OCI-LY3 (cell line): ENCODE data around the gene MAP1B.
"Not testable (repeated sequence)": the region's sequence is repeated elsewhere in the genome, so short reads cannot be mapped to it uniquely, and the experiment has no call there.

Source experiments
- H2AFZ ChIP-seq: fragments of 200-600, 300-600 bp; shearing (Covaris generic); 2 replicates; pipeline ENCODE4 v1.6.0; 2014; ENCODE audit warnings: antibody characterized with exemption, low read depth, low read length
- H3K27ac ChIP-seq: fragments of 200-600, 300-600 bp; sonication (generic); 2 replicates; pipeline ENCODE4 v1.5.1; 2014; ENCODE audit warnings: mild to moderate bottlenecking, low read length, moderate library complexity, mixed read lengths
- H3K27me3 ChIP-seq: fragments of 200-600, 300-600 bp; sonication (generic); 2 replicates; pipeline ENCODE4 v1.6.1; 2014; ENCODE audit warnings: low read depth, low read length, mixed read lengths
- H3K36me3 ChIP-seq: fragments of 200-600, 300-600 bp; sonication (generic); replicated peaks from 2 replicates; pipeline ENCODE3; 2014; ENCODE audit warnings: low read depth, low read length, mixed read lengths
- H3K4me1 ChIP-seq: fragments of 300-600, 200-600 bp; sonication (generic); 2 replicates; pipeline ENCODE4 v1.6.1; 2014; ENCODE audit warnings: low read length, mixed read lengths
- H3K4me2 ChIP-seq: fragments of 200-600, 300-600 bp; sonication (generic); 2 replicates; pipeline ENCODE4 v1.6.1; 2014; ENCODE audit warnings: low read length, mixed read lengths
- H3K4me3 ChIP-seq: fragments of 300-600, 200-600 bp; sonication (generic); 2 replicates; pipeline ENCODE4 v1.5.1; 2014; ENCODE audit warnings: antibody characterized with exemption, mild to moderate bottlenecking, low read length, moderate library complexity
- H3K79me2 ChIP-seq: fragments of 300-600, 200-600 bp; shearing (Covaris generic); 2 replicates; pipeline ENCODE4 v1.6.1; 2014; ENCODE audit warnings: mild to moderate bottlenecking, low read length, mixed read lengths
- H3K9ac ChIP-seq: fragments of 300-600, 200-600 bp; shearing (Covaris generic); 2 replicates; pipeline ENCODE4 v1.6.0; 2014; ENCODE audit warnings: mild to moderate bottlenecking, low read length, moderate library complexity
- H3K9me3 ChIP-seq: fragments of 200-600, 300-600 bp; shearing (Covaris generic); 2 replicates; pipeline ENCODE4 v1.6.1; 2014; ENCODE audit warnings: low read length, mixed read lengths; ENCODE audit not compliant: insufficient read depth
- H4K20me1 ChIP-seq: fragments of 200-600, 300-600 bp; sonication (generic); 2 replicates; pipeline ENCODE4 v1.6.1; 2016; ENCODE audit warnings: low read length, mixed read lengths; ENCODE audit not compliant: insufficient read depth
- CTCF ChIP-seq: fragments of 200-600, 300-600 bp; sonication (generic); IDR thresholded peaks from 2 replicates; pipeline ENCODE4 v1.5.1; 2014; ENCODE audit warnings: antibody characterized with exemption, low read length, low read depth
- EZH2phosphoT487 ChIP-seq: fragments of 200-600 bp; shearing (Covaris generic); IDR thresholded peaks from 2 replicates; pipeline ENCODE4 v1.6.1; 2018; ENCODE audit warnings: antibody characterized with exemption, mixed run types, low read depth

The MAP1B gene

DNA sequence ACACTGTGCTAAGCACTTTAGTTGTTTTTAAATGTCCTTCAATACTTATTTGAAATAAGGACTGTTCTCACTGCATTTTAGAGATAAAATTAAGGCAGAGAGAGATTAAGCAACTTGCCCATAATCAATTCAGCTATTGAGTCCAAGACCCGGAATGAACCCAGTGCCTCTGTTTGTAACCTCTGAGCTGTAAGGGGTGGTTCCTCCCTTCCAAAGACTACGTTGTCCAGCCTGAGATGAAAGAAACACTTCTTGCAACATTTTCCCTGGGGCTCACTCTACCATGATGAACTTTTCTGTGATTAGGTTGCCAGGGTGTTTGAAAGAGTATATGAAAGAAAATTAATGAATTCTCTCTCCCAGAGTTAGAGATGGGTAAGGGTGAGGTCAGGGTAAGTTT lies 22.0 kb upstream of the MAP1B start:
- no peaks in the 10 kb centered on the region for H3K9me3 ChIP-seq

DNA sequence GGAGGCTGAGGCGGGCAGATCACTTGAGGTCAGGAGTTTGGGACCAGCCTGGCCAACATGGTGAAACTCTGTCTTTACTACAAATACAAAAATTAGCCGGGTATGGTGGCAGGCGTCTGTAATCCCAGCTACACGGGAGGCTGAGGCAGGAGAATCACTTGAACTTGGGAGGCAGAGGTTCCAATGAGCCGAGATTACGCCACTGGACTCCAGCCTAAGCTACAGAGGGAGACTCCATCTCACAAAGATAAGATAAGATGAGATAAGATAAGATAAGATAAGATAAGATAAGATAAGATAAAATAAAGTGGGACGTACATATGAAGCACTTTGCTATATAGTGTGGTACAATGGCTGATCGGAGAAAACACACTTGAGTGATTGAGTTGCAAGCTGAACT lies 17.6 kb upstream of the MAP1B start:
- H2AFZ ChIP-seq, H3K9me3 ChIP-seq, H3K27me3 ChIP-seq, H3K4me3 ChIP-seq, H3K9ac ChIP-seq, H4K20me1 ChIP-seq, H3K4me2 ChIP-seq, H3K79me2 ChIP-seq, H3K36me3 ChIP-seq, H3K27ac ChIP-seq: not testable (repeated sequence)
- peaks cover 15% of the 10 kb centered on the region for H3K4me1 ChIP-seq

More for the DNA sequence above, 22.0 kb upstream of the MAP1B start:
- no peak overlapping the region for H3K27ac ChIP-seq
- no peaks in the 10 kb centered on the region for H4K20me1 ChIP-seq
- no peaks in the 10 kb centered on the region for H3K4me1 ChIP-seq
- no peaks in the 10 kb centered on the region for H3K27me3 ChIP-seq
- H2AFZ ChIP-seq: no peak overlapping the region
- H3K79me2 ChIP-seq: no peaks in the 10 kb centered on the region
- H3K36me3 ChIP-seq: no peaks in the 10 kb centered on the region
- no peak for TF ChIP-seq EZH2phosphoT487
- no peak for TF ChIP-seq CTCF
- H3K4me2 ChIP-seq: no peak overlapping the region
- H3K4me3 ChIP-seq: no peak overlapping the region
- no peak overlapping the region for H3K9ac ChIP-seq

DNA sequence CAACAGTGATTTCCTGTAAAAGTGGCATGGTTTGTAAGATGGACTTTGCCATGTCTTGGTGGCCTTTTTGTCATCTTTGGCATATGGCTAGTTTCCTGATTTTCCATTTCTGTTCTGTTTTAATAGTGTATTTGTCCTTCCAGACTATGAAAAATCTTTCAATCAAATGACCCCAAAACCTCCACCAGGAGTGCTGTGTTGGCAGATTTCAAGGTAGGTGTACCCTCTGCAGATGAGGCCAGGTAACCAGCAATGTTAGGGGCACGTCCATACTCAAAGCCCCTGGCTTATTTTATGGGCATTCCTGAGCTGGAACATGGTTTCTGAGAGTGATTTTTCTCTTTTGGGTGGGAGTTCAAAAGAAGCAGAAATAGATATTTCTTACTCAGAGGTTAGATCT lies 15.2 kb upstream of the MAP1B start:
- no peaks in the 10 kb centered on the region for H3K27me3 ChIP-seq
- no peak overlapping the region for H3K4me3 ChIP-seq
- H3K9me3 ChIP-seq: no peaks in the 10 kb centered on the region
- H3K36me3 ChIP-seq: no peaks in the 10 kb centered on the region
- no peaks in the 10 kb centered on the region for H4K20me1 ChIP-seq
- TF ChIP-seq EZH2phosphoT487: no peak
- no peak for TF ChIP-seq CTCF
- no peak overlapping the region for H3K9ac ChIP-seq
- no peak overlapping the region for H3K27ac ChIP-seq
- no peak overlapping the region for H3K4me2 ChIP-seq
- H2AFZ ChIP-seq: no peak overlapping the region
- H3K4me1 ChIP-seq: peaks cover 15% of the 10 kb centered on the region
- no peaks in the 10 kb centered on the region for H3K79me2 ChIP-seq

GRCh38 chr5:72093217-72093616 lies 14.1 kb upstream of the MAP1B start:
- no peak overlapping the region for H3K27ac ChIP-seq
- no peaks in the 10 kb centered on the region for H4K20me1 ChIP-seq
- no peak overlapping the region for H3K9ac ChIP-seq
- H3K36me3 ChIP-seq: no peaks in the 10 kb centered on the region
- TF ChIP-seq CTCF (no peak), EZH2phosphoT487 (no peak)
- H3K4me1 ChIP-seq: peaks cover 15% of the 10 kb centered on the region
- peak overlapping the region; percentile 66; the same call in 1 of the 2 replicates for H3K4me2 ChIP-seq
- H3K79me2 ChIP-seq: no peaks in the 10 kb centered on the region
- no peaks in the 10 kb centered on the region for H3K9me3 ChIP-seq
- H3K27me3 ChIP-seq: no peaks in the 10 kb centered on the region
- no peak overlapping the region for H2AFZ ChIP-seq
- H3K4me3 ChIP-seq: no peak overlapping the region

GRCh38 chr5:72093824-72094223 lies 13.5 kb upstream of the MAP1B start:
- peak overlapping the region; percentile 72; the same call in 1 of the 2 replicates for H2AFZ ChIP-seq
- peak overlapping the region; percentile 27; the same call in 1 of the 2 replicates for H3K27ac ChIP-seq
- no peaks in the 10 kb centered on the region for H3K9me3 ChIP-seq
- peak overlapping the region; percentile 66 for H3K4me2 ChIP-seq
- H3K4me3 ChIP-seq: peak overlapping the region; percentile 41
- no peaks in the 10 kb centered on the region for H3K36me3 ChIP-seq
- H3K9ac ChIP-seq: peak overlapping the region; percentile 30; the same call in 1 of the 2 replicates
- no peaks in the 10 kb centered on the region for H3K79me2 ChIP-seq
- TF ChIP-seq CTCF: no peak
- no peak for TF ChIP-seq EZH2phosphoT487
- no peaks in the 10 kb centered on the region for H4K20me1 ChIP-seq
- H3K4me1 ChIP-seq: peaks cover 15% of the 10 kb centered on the region
- no peaks in the 10 kb centered on the region for H3K27me3 ChIP-seq
